Right cardiac atrium (tissue), 5 donors: ENCODE data around the gene CEACAM4. TPM values are rescaled to one million over a fixed set of nuclear protein-coding genes. Genes with fewer than 3 reads are reported as not detected.

ENCODE experiments used
- polyA plus RNA-seq: library from polyadenylated mRNA; stranded (reverse); fragments of 200-250 nt; gene quantifications from one replicate; pipeline ENCODE4 v1.2.3, GENCODE V29; 2013
- total RNA-seq, 4 donors: library from RNA; stranded (reverse); fragmentation: NEBNext Ultra II Directional; extraction: Animal tissue kit (Norgen Biotek cat#: 25700); gene quantifications; one replicate each; pipeline ENCODE4 v1.2.1, GENCODE V29; 2021
- donor health status: healthy with polysubstance abuse.
- donor health status: DM: no; HTN: yes; CAD: no.
- donor health status: DM: no; HTN: no; CAD: no.
- donor health status: DM: no; HTN: yes; CAD: no; lungs with severe emphysema.
- donor health status: DM: yes; HTN: yes; CAD: no.

CEACAM4 gene
- total and polyA plus RNA-seq, 5 donors = 0.16 to 0.62 (median 0.31) TPM

Other genes with a start within 250 kb of the CEACAM4 start
- 10 to 100 TPM in 2 of 4 donors, 1 to 10 TPM in 2; 8.6 to 12.6 (median 10.8) TPM for gene EXOSC5, start 229.7 kb downstream of the CEACAM4 start, total RNA-seq
- gene EXOSC5, start 229.7 kb downstream of the CEACAM4 start, polyA plus RNA-seq = 12.2 TPM
- gene BCKDHA, start 229.3 kb downstream of the CEACAM4 start, total RNA-seq = 10 to 100 TPM; 21.0 to 36.1 (median 33.0) TPM
- gene BCKDHA, start 229.3 kb downstream of the CEACAM4 start, polyA plus RNA-seq = 50.4 TPM
- gene B3GNT8, start 199.7 kb downstream of the CEACAM4 start, total RNA-seq = 1 to 10 TPM; 2.0 to 3.6 (median 3.1) TPM
- gene B3GNT8, start 199.7 kb downstream of the CEACAM4 start, polyA plus RNA-seq = 3.4 TPM
- gene DMAC2, start 187.2 kb downstream of the CEACAM4 start, total RNA-seq = 10 to 100 TPM; 52.6 to 86.8 (median 77.5) TPM
- gene DMAC2, start 187.2 kb downstream of the CEACAM4 start, polyA plus RNA-seq = 84.9 TPM
- not detected for gene ERICH4, start 183.9 kb downstream of the CEACAM4 start, total RNA-seq
- gene ERICH4, start 183.9 kb downstream of the CEACAM4 start, polyA plus RNA-seq = not detected
- gene CEACAM21, start 50.9 kb downstream of the CEACAM4 start, total RNA-seq = 1 to 10 TPM in 2 of 4 donors, under 1 TPM in 2; 0.65 to 1.6 (median 1.2) TPM
- 0.36 TPM for gene CEACAM21, start 50.9 kb downstream of the CEACAM4 start, polyA plus RNA-seq
- gene CEACAM7, start 61.2 kb upstream of the CEACAM4 start, total RNA-seq = not detected
- gene CEACAM7, start 61.2 kb upstream of the CEACAM4 start, polyA plus RNA-seq = not detected
- gene CEACAM5, start 81.6 kb upstream of the CEACAM4 start, total RNA-seq = not detected
- 0.07 TPM for gene CEACAM5, start 81.6 kb upstream of the CEACAM4 start, polyA plus RNA-seq
- under 1 TPM in 1 of 4 donors, not detected in 3; 0.36 TPM for gene CEACAM6, start 128.5 kb upstream of the CEACAM4 start, total RNA-seq
- not detected for gene CEACAM6, start 128.5 kb upstream of the CEACAM4 start, polyA plus RNA-seq
- under 1 TPM in 2 of 4 donors, not detected in 2; 0.29 to 0.59 TPM for gene CEACAM3, start 169.5 kb upstream of the CEACAM4 start, total RNA-seq
- gene CEACAM3, start 169.5 kb upstream of the CEACAM4 start, polyA plus RNA-seq = 0.07 TPM
- not detected for gene LYPD4, start 217.6 kb upstream of the CEACAM4 start, total RNA-seq
- gene LYPD4, start 217.6 kb upstream of the CEACAM4 start, polyA plus RNA-seq = not detected
- not detected for gene DMRTC2, start 218.0 kb upstream of the CEACAM4 start, total RNA-seq
- gene DMRTC2, start 218.0 kb upstream of the CEACAM4 start, polyA plus RNA-seq = not detected
- gene RPS19, start 233.2 kb upstream of the CEACAM4 start, total RNA-seq = 100 to 1,000 TPM; 625 to 784 (median 741) TPM
- 863 TPM for gene RPS19, start 233.2 kb upstream of the CEACAM4 start, polyA plus RNA-seq